HepG2 (cell line): ENCODE measurements around the gene LEPR. TPM values are rescaled to one million over a fixed set of nuclear protein-coding genes. Genes with fewer than 3 reads are reported as not detected.

ENCODE experiments used
- BATF2 ChIP-seq: sonication (generic); formaldehyde crosslinking; IDR thresholded peaks from 2 replicates; pipeline ENCODE4 v1.8.0; 2022; ENCODE audit warnings: mild to moderate bottlenecking, missing genetic modification reagents, moderate library complexity
- BCL6 ChIP-seq: IDR thresholded peaks from 2 replicates; pipeline ENCODE4 v1.6.1; 2016; ENCODE audit warnings: missing genetic modification reagents, missing compliant biosample characterization
- CENPX ChIP-seq: sonication (generic); formaldehyde crosslinking; IDR thresholded peaks from 2 replicates; pipeline ENCODE4 v1.9.0; 2021; ENCODE audit warnings: mild to moderate bottlenecking, missing genetic modification reagents, moderate library complexity
- CSRNP2 ChIP-seq: sonication (generic); formaldehyde crosslinking; conservative IDR thresholded peaks from 2 replicates; pipeline ENCODE4 v1.8.0; 2022; ENCODE audit warnings: low read depth, missing genetic modification reagents
- ELF1 ChIP-seq: sonication (generic); formaldehyde crosslinking; IDR thresholded peaks from 2 replicates; pipeline ENCODE4 v1.4.0; 2020; ENCODE audit warnings: missing genetic modification reagents
- FOXA1 ChIP-seq, 2 experiments: fragments of 450-650 bp in 1 of 2; sonication (generic) in 1 of 2; formaldehyde crosslinking in 1 of 2; IDR thresholded peaks; 2 replicates each; pipeline versions ENCODE4 v1.4.0 to v1.6.1; 2016 to 2020; ENCODE audit warnings: missing genetic modification reagents in 1 of 2
- FOXP1 ChIP-seq, 2 experiments: fragments of 450-650 bp in 1 of 2; IDR thresholded peaks; 2 replicates each; pipeline ENCODE4 v1.6.1; 2017 to 2018; ENCODE audit warnings: antibody characterized with exemption in 1 of 2
- GATAD1 ChIP-seq: IDR thresholded peaks from 2 replicates; pipeline ENCODE4 v1.6.1; 2016; ENCODE audit warnings: missing genetic modification reagents, missing compliant biosample characterization
- IRF2 ChIP-seq: IDR thresholded peaks from 2 replicates; pipeline ENCODE4 v1.6.1; 2018; ENCODE audit warnings: missing genetic modification reagents, missing compliant biosample characterization
- JUN ChIP-seq: sonication (generic); formaldehyde crosslinking; IDR thresholded peaks from 2 replicates; pipeline ENCODE4 v1.4.0; 2020; ENCODE audit warnings: mild to moderate bottlenecking, missing genetic modification reagents
- LCORL ChIP-seq, 2 experiments: fragments of 450-650 bp in 1 of 2; sonication (generic) in 1 of 2; formaldehyde crosslinking in 1 of 2; IDR thresholded peaks; 2 replicates each; pipeline versions ENCODE4 v1.5.0 to v1.6.1; 2017 to 2020; ENCODE audit warnings: antibody characterized with exemption in 1 of 2, missing genetic modification reagents in 1 of 2
- NFKB2 ChIP-seq: sonication (generic); formaldehyde crosslinking; IDR thresholded peaks from 2 replicates; pipeline ENCODE4 v1.4.0; 2020; ENCODE audit warnings: missing genetic modification reagents, borderline replicate concordance
- NKX3-1 ChIP-seq: sonication (generic); formaldehyde crosslinking; IDR thresholded peaks from 2 replicates; pipeline ENCODE4 v1.5.0; 2020; ENCODE audit warnings: missing genetic modification reagents
- PHB2 ChIP-seq: fragments of 450-650 bp; IDR thresholded peaks from 2 replicates; pipeline ENCODE4 v1.6.1; 2018; ENCODE audit not compliant: partially characterized antibody
- PPARG ChIP-seq: conservative IDR thresholded peaks from 2 replicates; pipeline ENCODE4 v1.6.1; 2016; ENCODE audit warnings: missing biosample characterization, missing genetic modification reagents
- SALL2 ChIP-seq: sonication (generic); formaldehyde crosslinking; IDR thresholded peaks from 2 replicates; pipeline ENCODE4 v1.8.1; 2023; ENCODE audit warnings: mild to moderate bottlenecking, missing genetic modification reagents, inconsistent platforms
- SOX6 ChIP-seq, 2 experiments: fragments of 450-650 bp in 1 of 2; sonication (generic) in 1 of 2; formaldehyde crosslinking in 1 of 2; IDR thresholded peaks; 2 replicates each; pipeline versions ENCODE4 v1.4.0 to v1.6.1; 2017 to 2020; ENCODE audit warnings: antibody characterized with exemption in 1 of 2, mild to moderate bottlenecking in 1 of 2, missing genetic modification reagents in 1 of 2
- ZFP37 ChIP-seq: sonication (generic); formaldehyde crosslinking; IDR thresholded peaks from 2 replicates; pipeline ENCODE4 v1.4.0; 2020; ENCODE audit warnings: missing genetic modification reagents, borderline replicate concordance
- ZFP82 ChIP-seq: sonication (generic); formaldehyde crosslinking; IDR thresholded peaks from 2 replicates; pipeline ENCODE4 v1.5.1; 2020; ENCODE audit warnings: mild to moderate bottlenecking, missing genetic modification reagents, borderline replicate concordance
- ZMYM4 ChIP-seq: sonication (generic); formaldehyde crosslinking; IDR thresholded peaks from 2 replicates; pipeline ENCODE4 v1.8.1; 2023; ENCODE audit warnings: mild to moderate bottlenecking, missing genetic modification reagents
- ZNF180 ChIP-seq: sonication (generic); formaldehyde crosslinking; IDR thresholded peaks from 2 replicates; pipeline ENCODE4 v1.4.0; 2020; ENCODE audit warnings: low read depth, missing genetic modification reagents, borderline replicate concordance
- ZNF329 ChIP-seq: sonication (generic); formaldehyde crosslinking; IDR thresholded peaks from 2 replicates; pipeline ENCODE4 v1.9.0; 2021; ENCODE audit warnings: low read depth, mild to moderate bottlenecking, missing genetic modification reagents
- ZNF441 ChIP-seq: sonication (generic); formaldehyde crosslinking; IDR thresholded peaks from 2 replicates; pipeline ENCODE4 v1.7.0; 2021; ENCODE audit warnings: missing genetic modification reagents, borderline replicate concordance
- polyA plus RNA-seq, 8 experiments: library from polyadenylated mRNA; depleted of rRNA in 3 of 8; stranded (reverse) in 7 of 8; unstranded in 1 of 8; fragments of >200 nt; fragmentation: Illumina TruSeq in 4 of 8; extraction: Trizol in 4 of 8; gene quantifications; 2 replicates each; pipeline versions ENCODE4 v1.2.1 to v1.2.3, GENCODE V29; 2011 to 2016; ENCODE audit warnings: low read depth in 4 of 8, missing spikeins in 1 of 8, mixed read lengths in 1 of 8; ENCODE audit not compliant: insufficient read depth in 1 of 8
- total RNA-seq, 5 experiments: library from RNA; depleted of rRNA; stranded (reverse); fragments of >200 nt; fragmentation: Illumina TruSeq; extraction: Trizol; gene quantifications; 2 replicates each; pipeline ENCODE4 v1.2.3, GENCODE V29; 2016; ENCODE audit warnings: low read depth in 1 of 5
- TF ChIP-seq, protein P1 (sequence below): IDR thresholded peaks from 2 replicates; pipeline ENCODE4 v1.4.0; 2020; ENCODE audit warnings: mild to moderate bottlenecking, missing genetic modification reagents

Gene LEPR
- total and polyA plus RNA-seq, 2 of the 13 experiments (the other 11 are each of a cell fraction or from before 2014, with no cell fraction given), result 0.60 to 1.7 TPM

- TF ChIP-seq FOXP1 (IDR thresholded peaks at IDR 0.05) (no peak), FOXP1 (CRISPR knock-in tag; IDR thresholded peaks at IDR 0.05) (peak; percentile 43; the same call in 1 of the 2 replicates), BATF2 (CRISPR knock-in tag) (no peak), PHB2 (no peak), SALL2 (CRISPR knock-in tag) (no peak), ZMYM4 (CRISPR knock-in tag) (peak; percentile 19; the same call in 1 of the 2 replicates), BCL6 (0 out of 2 replicates have a peak, but pooled peaks have one; percentile 10), ZNF329 (CRISPR knock-in tag) (no peak), PPARG (CRISPR knock-in tag) (no peak), IRF2 (CRISPR knock-in tag) (0 out of 2 replicates have a peak, but pooled peaks have one; percentile 7), CENPX (CRISPR knock-in tag) (no peak), ZNF441 (CRISPR knock-in tag) (no peak), ELF1 (CRISPR knock-in tag) (no peak), ZNF180 (no peak), CSRNP2 (CRISPR knock-in tag) (no peak), ZFP82 (CRISPR knock-in tag) (no peak), LCORL (IDR thresholded peaks at IDR 0.05) (no peak), LCORL (CRISPR knock-in tag; IDR thresholded peaks at IDR 0.05) (peak; percentile 44; the same call in 1 of the 2 replicates), SOX6 (IDR thresholded peaks at IDR 0.05) (no peak), SOX6 (CRISPR knock-in tag; IDR thresholded peaks at IDR 0.05) (peak; percentile 61), GATAD1 (CRISPR knock-in tag) (no peak; the same call in 1 of the 2 replicates), JUN (peak; percentile 74; the same call in 1 of the 2 replicates), NKX3-1 (no peak), FOXA1 (IDR thresholded peaks at IDR 0.05) (no peak), FOXA1 (CRISPR knock-in tag; IDR thresholded peaks at IDR 0.05) (0 out of 2 replicates have a peak, but pooled peaks have one; percentile 46), NFKB2 (CRISPR knock-in tag) (no peak), ZFP37 (CRISPR knock-in tag) (no peak)
- TF ChIP-seq, protein P1, sequence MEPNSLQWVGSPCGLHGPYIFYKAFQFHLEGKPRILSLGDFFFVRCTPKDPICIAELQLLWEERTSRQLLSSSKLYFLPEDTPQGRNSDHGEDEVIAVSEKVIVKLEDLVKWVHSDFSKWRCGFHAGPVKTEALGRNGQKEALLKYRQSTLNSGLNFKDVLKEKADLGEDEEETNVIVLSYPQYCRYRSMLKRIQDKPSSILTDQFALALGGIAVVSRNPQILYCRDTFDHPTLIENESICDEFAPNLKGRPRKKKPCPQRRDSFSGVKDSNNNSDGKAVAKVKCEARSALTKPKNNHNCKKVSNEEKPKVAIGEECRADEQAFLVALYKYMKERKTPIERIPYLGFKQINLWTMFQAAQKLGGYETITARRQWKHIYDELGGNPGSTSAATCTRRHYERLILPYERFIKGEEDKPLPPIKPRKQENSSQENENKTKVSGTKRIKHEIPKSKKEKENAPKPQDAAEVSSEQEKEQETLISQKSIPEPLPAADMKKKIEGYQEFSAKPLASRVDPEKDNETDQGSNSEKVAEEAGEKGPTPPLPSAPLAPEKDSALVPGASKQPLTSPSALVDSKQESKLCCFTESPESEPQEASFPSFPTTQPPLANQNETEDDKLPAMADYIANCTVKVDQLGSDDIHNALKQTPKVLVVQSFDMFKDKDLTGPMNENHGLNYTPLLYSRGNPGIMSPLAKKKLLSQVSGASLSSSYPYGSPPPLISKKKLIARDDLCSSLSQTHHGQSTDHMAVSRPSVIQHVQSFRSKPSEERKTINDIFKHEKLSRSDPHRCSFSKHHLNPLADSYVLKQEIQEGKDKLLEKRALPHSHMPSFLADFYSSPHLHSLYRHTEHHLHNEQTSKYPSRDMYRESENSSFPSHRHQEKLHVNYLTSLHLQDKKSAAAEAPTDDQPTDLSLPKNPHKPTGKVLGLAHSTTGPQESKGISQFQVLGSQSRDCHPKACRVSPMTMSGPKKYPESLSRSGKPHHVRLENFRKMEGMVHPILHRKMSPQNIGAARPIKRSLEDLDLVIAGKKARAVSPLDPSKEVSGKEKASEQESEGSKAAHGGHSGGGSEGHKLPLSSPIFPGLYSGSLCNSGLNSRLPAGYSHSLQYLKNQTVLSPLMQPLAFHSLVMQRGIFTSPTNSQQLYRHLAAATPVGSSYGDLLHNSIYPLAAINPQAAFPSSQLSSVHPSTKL (CRISPR knock-in tag), result peak; percentile 55; the same call in 1 of the 2 replicates
These were observed 48.8 kb downstream of the LEPR start (continued) for GRCh38 chr1:65469126-65469888.
